MCF 10A (cell line): ENCODE data around the gene MAP1LC3B. TPM values are rescaled to one million over a fixed set of nuclear protein-coding genes. Genes with fewer than 3 reads are reported as not detected.

Source experiments
- BruUV-seq: library from RNA; stranded (reverse); fragments of 400-500 nt; replicated peaks from 2 replicates; lab custom pipeline; 2021; lab: Mats Ljungman, UMichigan
- CTCF ChIA-PET: fragments of 300-600 bp; sonication (Branson Sonifier 250); formaldehyde crosslinking; extraction: SDS; loops from one replicate; lab custom pipeline; 2021; ENCODE audit warnings: antibody characterized with exemption, inconsistent platforms; lab: Yijun Ruan, JAX
- POLR2A ChIA-PET: fragments of 300-600, 350-650 bp; sonication (Branson Sonifier 250); formaldehyde crosslinking; extraction: SDS; loops from one replicate; lab custom pipeline; 2020; ENCODE audit warnings: antibody characterized with exemption, inconsistent platforms; lab: Yijun Ruan, JAX
- DNase-seq: peaks from one replicate; pipeline ENCODE4 v3.0.0-alpha.2; 2018; ENCODE audit not compliant: unreplicated experiment
- H3K27ac Mint-ChIP-seq: one replicate; pipeline ENCODE4 v1.8.0; 2022; ENCODE audit warnings: mild to moderate bottlenecking, low read depth, mixed read lengths; ENCODE audit not compliant: unreplicated experiment
- H3K27me3 Mint-ChIP-seq: one replicate; pipeline ENCODE4 v1.8.0; 2022; ENCODE audit warnings: mixed read lengths; ENCODE audit not compliant: insufficient read depth, unreplicated experiment
- H3K36me3 Mint-ChIP-seq: one replicate; pipeline ENCODE4 v1.8.0; 2022; ENCODE audit warnings: mild to moderate bottlenecking, moderate library complexity, mixed read lengths; ENCODE audit not compliant: insufficient read depth, unreplicated experiment
- H3K4me1 Mint-ChIP-seq: one replicate; pipeline ENCODE4 v1.8.0; 2022; ENCODE audit warnings: mixed read lengths; ENCODE audit not compliant: insufficient read depth, unreplicated experiment
- H3K4me3 Mint-ChIP-seq: one replicate; pipeline ENCODE4 v1.8.0; 2022; ENCODE audit warnings: mild to moderate bottlenecking, moderate library complexity, mixed read lengths; ENCODE audit not compliant: unreplicated experiment
- H3K9me3 Mint-ChIP-seq: one replicate; pipeline ENCODE4 v1.8.0; 2022; ENCODE audit warnings: mixed read lengths; ENCODE audit not compliant: unreplicated experiment
- CTCF ChIP-seq: fragments of 200-600 bp; IDR thresholded peaks from one replicate; pipeline ENCODE4 v1.8.0; 2022; ENCODE audit warnings: antibody characterized with exemption, mild to moderate bottlenecking; ENCODE audit not compliant: unreplicated experiment
- intact Hi-C: fragments of 100-400 bp; cut with micrococcal nuclease; formaldehyde crosslinking; loops from 2 replicates; pipeline ENCODE4 v1.14.1; 2022
- total RNA-seq: library from RNA; stranded (reverse); gene quantifications from 2 replicates; pipeline ENCODE4 v1.2.3, GENCODE V29; 2022

Gene MAP1LC3B
- total RNA-seq, 1 experiment from 2014 or later, result 271 TPM

- DNase-seq, result no peak
- no peaks in the 10 kb centered on the region for H3K27me3 Mint-ChIP-seq
- intact Hi-C loops, result no loop called here
- no peak overlapping the region for H3K27ac Mint-ChIP-seq
- H3K4me1 Mint-ChIP-seq, result no peaks in the 10 kb centered on the region
- no peak overlapping the region for H3K4me3 Mint-ChIP-seq
- POLR2A ChIA-PET, result interaction anchor here (1.1 kb wide), 1 partner anchor 11 kb away, joined by 3 read pairs; no protein-coding TSS in a partner anchor
- peaks cover 55% of the 10 kb centered on the region for H3K36me3 Mint-ChIP-seq
- CTCF ChIA-PET, result interaction anchor here (0.6 kb wide), 1 partner anchor 37 kb away, joined by 4 read pairs; no protein-coding TSS in a partner anchor
- TF ChIP-seq CTCF, result no peak
- BruUV-seq, result no TSS peak
- H3K9me3 Mint-ChIP-seq, result no peaks in the 10 kb centered on the region
Observed at GRCh38 chr16:87443964-87444363, 51.8 kb downstream of the MAP1LC3B start.

- CTCF ChIA-PET, result no interaction called here
- POLR2A ChIA-PET, result no interaction called here
- no peaks in the 10 kb centered on the region for H3K4me1 Mint-ChIP-seq
- H3K27me3 Mint-ChIP-seq, result no peaks in the 10 kb centered on the region
- H3K4me3 Mint-ChIP-seq, result no peak overlapping the region
- no peak for TF ChIP-seq CTCF
- H3K27ac Mint-ChIP-seq, result no peak overlapping the region
- BruUV-seq, result no TSS peak
- DNase-seq, result no peak
- H3K36me3 Mint-ChIP-seq, result peaks cover 61% of the 10 kb centered on the region
- intact Hi-C loops, result no loop called here
- H3K9me3 Mint-ChIP-seq, result no peaks in the 10 kb centered on the region
Observed at GRCh38 chr16:87445486-87445885, 53.4 kb downstream of the MAP1LC3B start.

GRCh38 chr16:87446479-87446878 is 54.3 kb downstream of the MAP1LC3B start:
- H3K9me3 Mint-ChIP-seq, result no peaks in the 10 kb centered on the region
- POLR2A ChIA-PET, result interaction anchor here (0.6 to 0.7 kb wide), 2 partner anchors 35 to 55 kb away, joined by 3 read pairs; no protein-coding TSS in a partner anchor

GRCh38 chr16:87447323-87447722 is 55.2 kb downstream of the MAP1LC3B start:
- ChIA-PET POLR2A (no interaction called here), CTCF (interaction anchor here (1.0 to 1.5 kb wide), 2 partner anchors 13 to 189 kb away, joined by 3 to 6 read pairs; no protein-coding TSS in a partner anchor)
- no TSS peak for BruUV-seq
- no peak overlapping the region for H3K27ac Mint-ChIP-seq
- H3K4me1 Mint-ChIP-seq, result no peaks in the 10 kb centered on the region
- no peaks in the 10 kb centered on the region for H3K27me3 Mint-ChIP-seq
- TF ChIP-seq CTCF, result no peak
- H3K4me3 Mint-ChIP-seq, result no peak overlapping the region
- no peak for DNase-seq
- H3K36me3 Mint-ChIP-seq, result peaks cover 64% of the 10 kb centered on the region
- H3K9me3 Mint-ChIP-seq, result no peaks in the 10 kb centered on the region
- intact Hi-C loops, result no loop called here

More at GRCh38 chr16:87446479-87446878, 54.3 kb downstream of the MAP1LC3B start:
- DNase-seq, result no peak
- no peaks in the 10 kb centered on the region for H3K27me3 Mint-ChIP-seq
- no peak overlapping the region for H3K4me3 Mint-ChIP-seq
- no peaks in the 10 kb centered on the region for H3K4me1 Mint-ChIP-seq
- no peak overlapping the region for H3K27ac Mint-ChIP-seq
- intact Hi-C loops, result no loop called here
- CTCF ChIA-PET, result interaction anchor here (1.5 kb wide), 1 partner anchor 190 kb away, joined by 6 read pairs; no protein-coding TSS in a partner anchor
- BruUV-seq, result no TSS peak
- TF ChIP-seq CTCF, result no peak
- H3K36me3 Mint-ChIP-seq, result peaks cover 58% of the 10 kb centered on the region
